ENCODE data around the gene FAM240A.

DNA sequence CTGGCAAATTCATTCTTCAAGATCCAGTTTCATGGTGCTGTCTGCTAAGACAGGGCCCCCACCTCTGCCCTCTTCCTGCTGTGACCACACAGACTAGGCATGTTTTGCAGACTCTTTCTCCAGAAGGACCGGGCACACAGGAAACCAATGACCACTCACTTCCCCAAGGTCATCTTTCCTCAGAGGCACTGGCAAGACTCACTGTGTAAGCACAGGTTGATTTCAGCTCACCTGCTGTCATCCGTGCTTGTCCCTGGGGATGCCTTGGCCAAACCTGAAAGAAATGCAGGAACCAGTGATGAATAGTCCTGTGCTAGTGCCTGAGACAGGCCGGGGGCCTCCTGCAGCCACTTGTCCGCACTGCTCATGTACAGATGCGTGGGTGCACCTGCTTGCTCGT lies 47.7 kb downstream of the FAM240A start:
- TF ChIP-seq CTCF (IDR thresholded peaks at IDR 0.05) (no peak), EZH2 (IDR thresholded peaks at IDR 0.05) (no peak)
